GM21360 (cell line): ENCODE measurements around the gene METAP2.

Source experiments
- ATAC-seq: cut with Tn5 transposase; IDR thresholded peaks from one replicate; pipeline ENCODE4 v1.9.1; 2021; ENCODE audit warnings: mild to moderate bottlenecking, moderate library complexity; ENCODE audit not compliant: unreplicated experiment

The METAP2 gene

DNA sequence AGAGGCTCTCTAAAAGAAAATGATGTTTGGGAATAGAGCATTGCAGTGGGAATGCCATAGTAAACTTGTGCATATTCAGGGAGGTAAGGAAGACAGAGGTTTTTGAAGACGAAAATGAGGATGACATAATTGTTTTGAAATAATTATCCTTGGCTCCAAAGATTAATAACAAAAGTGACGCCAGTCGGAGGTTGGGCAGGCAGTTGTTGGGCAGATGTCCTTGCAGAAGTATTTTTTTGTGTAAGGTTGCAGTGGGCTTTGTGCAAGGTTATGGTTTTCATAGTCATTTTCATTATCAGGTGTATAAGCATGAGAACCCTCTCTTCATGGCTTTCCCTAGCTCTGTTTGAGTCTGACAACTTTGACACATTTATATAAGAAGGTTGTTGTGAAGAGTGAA lies 35.3 kb downstream of the METAP2 start:
- no peak for ATAC-seq

GRCh38 chr12:95511977-95512376 lies 38.0 kb downstream of the METAP2 start:
- no peak for ATAC-seq

DNA sequence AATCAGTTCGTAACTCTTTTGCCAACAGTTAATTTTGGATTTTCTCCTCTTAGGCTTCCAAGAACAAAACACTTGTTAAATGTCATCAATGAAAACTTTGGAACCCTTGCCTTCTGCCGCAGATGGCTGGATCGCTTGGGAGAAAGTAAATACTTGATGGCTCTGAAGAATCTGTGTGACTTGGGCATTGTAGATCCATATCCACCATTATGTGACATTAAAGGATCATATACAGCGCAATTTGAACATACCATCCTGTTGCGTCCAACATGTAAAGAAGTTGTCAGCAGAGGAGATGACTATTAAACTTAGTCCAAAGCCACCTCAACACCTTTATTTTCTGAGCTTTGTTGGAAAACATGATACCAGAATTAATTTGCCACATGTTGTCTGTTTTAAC lies 39.6 kb downstream of the METAP2 start:
- ATAC-seq, result no peak

GRCh38 chr12:95515197-95515596 lies 41.2 kb downstream of the METAP2 start:
- ATAC-seq, result no peak

- no peak for ATAC-seq
Measured at GRCh38 chr12:95516757-95517156, 42.8 kb downstream of the METAP2 start.

DNA sequence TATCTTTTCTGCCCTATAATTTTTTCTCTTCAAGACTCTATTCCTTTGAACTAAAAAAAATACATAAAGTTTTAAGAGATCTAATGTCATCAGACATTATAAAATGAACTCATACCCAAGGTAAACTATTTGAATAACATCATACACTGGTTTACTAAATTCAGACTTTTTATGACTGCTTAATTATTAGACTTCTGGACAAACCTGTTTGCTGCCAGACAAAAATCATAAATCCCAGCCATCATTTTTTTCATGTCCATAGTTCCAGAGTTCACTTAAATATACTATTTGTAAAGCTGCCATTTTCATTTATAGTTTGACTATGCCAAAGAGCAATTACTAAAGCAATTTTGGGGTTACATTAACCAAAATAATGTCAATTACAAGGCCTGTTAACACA lies 43.3 kb downstream of the METAP2 start:
- ATAC-seq, result no peak

DNA sequence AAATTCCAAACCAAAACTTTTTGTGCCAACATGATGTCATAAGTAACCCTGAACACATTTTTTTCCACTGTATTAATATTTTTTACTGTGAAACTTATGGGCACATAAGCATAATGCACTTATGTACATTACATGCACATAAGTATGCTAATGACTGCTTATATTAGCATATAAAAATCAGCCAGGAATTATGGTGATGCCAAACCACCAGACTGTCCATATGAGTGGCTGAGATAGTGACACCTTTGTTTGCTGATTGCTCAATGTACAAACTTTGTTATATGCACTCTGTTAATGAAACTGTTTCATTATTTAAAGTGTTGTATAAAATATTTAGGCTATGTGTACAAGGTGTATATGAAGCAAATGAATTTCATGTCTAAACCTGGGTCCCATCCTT lies 45.0 kb downstream of the METAP2 start:
- no peak for ATAC-seq

- no peak for ATAC-seq
Measured at GRCh38 chr12:95520816-95521215, 46.9 kb downstream of the METAP2 start.

GRCh38 chr12:95522692-95523091 lies 48.7 kb downstream of the METAP2 start:
- ATAC-seq, result no peak

GRCh38 chr12:95528431-95528830 lies 54.5 kb downstream of the METAP2 start:
- no peak for ATAC-seq

DNA sequence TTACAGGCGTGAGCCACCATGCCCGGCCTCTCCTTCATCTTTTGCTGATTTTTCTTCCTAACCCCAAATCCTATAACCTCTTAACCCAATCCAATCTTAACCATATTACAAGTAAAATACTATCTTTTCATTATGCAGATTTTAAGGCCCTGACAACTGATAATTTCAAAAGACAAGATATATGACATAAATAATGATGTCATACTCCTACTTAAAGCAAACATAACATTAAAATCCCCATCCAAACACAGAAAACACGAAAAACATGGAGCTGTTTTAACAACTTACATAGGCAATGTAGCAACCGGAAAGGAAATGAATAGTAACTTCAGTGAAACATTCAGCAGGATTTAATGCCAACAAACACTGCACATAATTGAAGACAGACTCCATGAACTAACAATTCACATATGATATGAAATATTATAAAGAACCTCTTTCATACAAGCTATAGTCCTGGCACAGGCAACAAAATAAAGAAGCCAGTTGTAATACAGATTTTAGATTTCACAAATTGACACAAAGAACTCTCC lies 55.8 kb downstream of the METAP2 start:
- no peak for ATAC-seq

GRCh38 chr12:95532851-95533250 lies 58.9 kb downstream of the METAP2 start:
- no peak for ATAC-seq

- no peak for ATAC-seq
Measured at GRCh38 chr12:95533985-95534384, 60.0 kb downstream of the METAP2 start.

GRCh38 chr12:95538006-95538405 lies 64.1 kb downstream of the METAP2 start:
- ATAC-seq, result no peak

DNA sequence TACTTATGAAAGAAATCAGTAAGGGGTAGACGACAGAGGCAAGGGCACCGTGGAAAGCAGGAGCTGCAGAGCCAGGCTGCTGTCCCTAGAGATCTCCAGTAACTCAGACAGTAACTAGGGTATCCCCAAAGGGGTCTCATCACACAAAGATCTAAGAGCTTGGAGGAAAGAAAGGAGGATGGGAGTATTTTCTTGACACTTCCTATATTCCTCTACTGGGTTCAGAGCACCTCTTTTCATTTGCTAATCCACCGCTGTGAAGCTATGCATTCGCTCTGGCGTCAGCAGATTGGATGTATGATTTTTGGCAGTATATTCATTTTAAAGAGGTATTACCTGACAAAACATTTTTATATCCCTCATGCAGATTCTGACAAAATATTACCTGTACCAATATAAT lies 64.7 kb downstream of the METAP2 start:
- no peak for ATAC-seq

DNA sequence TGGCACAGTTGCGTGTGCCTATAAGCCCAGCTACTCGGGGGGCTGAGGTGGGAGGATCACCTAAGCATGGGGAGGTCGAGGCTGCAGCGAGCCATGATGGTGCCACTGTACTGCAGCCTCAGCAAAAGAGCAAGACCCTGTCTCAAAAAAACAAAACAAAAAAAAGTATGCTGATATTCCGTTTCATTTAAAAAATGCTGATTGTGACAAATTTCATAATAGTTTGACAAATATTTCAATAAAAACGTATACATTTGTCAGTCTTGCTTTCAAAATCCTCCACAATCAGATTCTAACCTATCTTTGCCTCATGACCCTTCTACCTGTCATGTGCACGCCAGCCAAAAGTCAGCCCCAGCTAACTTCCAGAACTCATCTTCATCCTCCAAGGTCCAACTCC lies 67.5 kb downstream of the METAP2 start:
- no peak for ATAC-seq

DNA sequence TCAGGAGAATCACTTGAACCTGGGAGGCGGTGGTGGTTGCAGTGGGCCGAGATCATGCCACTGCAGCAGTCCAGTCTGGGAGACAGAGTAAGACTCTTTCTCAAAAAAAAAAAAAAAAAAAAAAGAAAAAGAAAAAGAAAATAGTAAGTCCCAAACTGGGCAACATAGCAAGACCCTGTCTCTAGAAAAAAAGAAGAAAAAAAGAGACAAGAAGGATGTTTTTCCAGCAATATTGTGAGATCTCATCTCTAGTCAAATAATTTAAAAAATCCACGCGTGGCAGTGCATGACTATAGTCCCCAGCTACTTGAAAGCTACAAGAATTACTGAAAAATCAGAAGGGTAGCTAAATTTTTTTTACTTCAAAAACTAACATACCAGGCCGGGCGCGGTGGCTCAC lies 69.4 kb downstream of the METAP2 start:
- ATAC-seq, result no peak

GRCh38 chr12:95544756-95545155 lies 70.8 kb downstream of the METAP2 start:
- ATAC-seq, result no peak

DNA sequence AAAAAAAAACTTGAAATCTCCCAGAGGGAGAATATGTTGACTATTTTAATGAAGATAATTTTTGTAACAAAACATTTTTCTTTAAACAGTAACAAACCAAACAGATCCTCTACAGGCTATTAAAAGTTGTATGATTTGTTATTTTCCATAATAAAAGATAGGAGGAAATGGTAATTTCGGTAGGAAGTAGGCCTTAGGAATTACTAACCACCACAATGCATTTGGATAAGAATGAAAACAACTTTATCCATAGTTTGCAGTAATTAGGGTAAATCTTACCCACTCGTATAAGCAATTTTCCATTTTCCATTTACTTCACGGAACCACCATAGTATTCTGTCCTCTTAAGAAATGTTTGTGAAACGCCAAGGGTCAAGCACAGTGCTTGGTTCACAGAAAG lies 71.4 kb downstream of the METAP2 start:
- no peak for ATAC-seq

DNA sequence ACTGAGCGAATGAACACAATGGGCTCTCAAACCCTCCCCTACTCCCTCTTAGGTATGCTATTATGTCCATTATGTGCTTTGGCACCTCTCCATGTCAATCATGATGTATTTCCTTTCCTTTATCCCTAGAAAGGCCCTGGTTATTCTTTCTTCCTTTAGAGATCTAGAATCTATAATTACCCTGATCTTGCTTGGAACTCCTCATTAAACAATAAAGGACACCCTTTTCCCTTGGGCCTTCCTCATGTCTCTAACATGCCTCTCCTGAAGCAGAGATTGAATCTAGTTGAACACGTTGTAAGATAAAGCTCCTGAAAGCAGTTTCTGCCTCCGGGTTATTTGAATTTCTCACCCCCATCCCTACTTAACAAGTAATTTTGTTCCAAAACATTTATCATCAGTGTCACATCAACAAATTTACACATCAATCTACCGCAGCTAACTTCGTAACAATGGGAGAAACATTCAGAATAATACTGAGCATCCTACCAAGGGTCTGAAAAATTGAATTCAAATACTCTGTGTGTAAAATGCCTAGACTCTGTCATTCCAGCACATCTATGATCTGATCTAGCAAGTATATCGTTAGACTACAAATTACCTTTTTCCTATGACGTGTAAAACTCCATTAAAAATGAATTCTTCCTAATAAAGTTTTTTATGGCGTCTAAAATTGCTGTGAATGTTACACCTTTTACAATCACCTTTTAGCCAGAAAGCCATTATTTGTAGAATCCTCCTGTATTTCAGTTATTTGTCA lies 72.0 kb downstream of the METAP2 start:
- no peak for ATAC-seq

DNA sequence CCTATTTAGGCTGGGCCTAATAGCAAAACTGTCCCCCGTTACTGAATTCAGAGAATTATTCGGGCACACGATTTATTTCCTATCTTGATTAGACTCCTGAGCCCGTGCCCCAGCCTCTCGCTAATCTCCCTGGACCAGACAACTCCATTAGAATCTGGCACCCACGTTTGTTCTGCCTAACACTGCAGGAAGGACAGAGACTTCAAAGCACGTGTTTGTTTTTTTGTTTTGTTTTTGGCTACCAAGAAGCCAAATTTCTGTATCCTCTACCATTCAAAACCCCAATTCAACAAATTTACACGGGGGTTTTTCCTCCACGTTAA lies 72.5 kb downstream of the METAP2 start:
- no peak for ATAC-seq

DNA sequence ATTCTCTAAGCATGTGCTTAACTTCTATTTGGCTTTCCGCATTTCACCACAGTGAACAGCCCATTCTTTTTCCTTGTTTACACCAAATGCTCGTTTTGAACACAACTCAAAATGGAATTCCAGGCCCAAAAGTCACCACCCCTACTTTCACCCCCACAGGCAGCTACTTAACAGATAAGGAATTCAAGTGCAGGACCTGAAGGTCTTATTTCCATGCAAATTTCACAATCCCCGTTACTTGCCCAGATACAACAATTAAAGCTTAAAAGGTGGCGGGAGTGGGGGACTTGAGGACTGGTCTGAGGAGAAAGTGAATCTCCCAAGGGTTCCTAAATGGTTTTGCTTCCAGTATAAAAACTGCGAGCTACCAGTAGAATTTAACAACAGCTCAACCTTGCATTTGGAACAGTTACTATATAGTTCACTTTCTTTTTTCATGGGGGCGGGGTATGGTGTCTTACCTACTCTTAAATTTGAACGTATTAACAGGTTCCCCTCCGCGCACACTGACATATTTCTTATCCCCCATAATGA lies 73.6 kb downstream of the METAP2 start:
- peak; percentile 21 for ATAC-seq

GRCh38 chr12:95548056-95548538 lies 74.1 kb downstream of the METAP2 start:
- ATAC-seq, result peak; percentile 21
